ENCODE data around the gene SAAL1. TPM values are rescaled to one million over a fixed set of nuclear protein-coding genes. Genes with fewer than 3 reads are reported as not detected.
"Not testable (repeated sequence)": the region's sequence is repeated elsewhere in the genome, so short reads cannot be mapped to it uniquely, and the experiment has no call there.

SAAL1 gene, protein sequence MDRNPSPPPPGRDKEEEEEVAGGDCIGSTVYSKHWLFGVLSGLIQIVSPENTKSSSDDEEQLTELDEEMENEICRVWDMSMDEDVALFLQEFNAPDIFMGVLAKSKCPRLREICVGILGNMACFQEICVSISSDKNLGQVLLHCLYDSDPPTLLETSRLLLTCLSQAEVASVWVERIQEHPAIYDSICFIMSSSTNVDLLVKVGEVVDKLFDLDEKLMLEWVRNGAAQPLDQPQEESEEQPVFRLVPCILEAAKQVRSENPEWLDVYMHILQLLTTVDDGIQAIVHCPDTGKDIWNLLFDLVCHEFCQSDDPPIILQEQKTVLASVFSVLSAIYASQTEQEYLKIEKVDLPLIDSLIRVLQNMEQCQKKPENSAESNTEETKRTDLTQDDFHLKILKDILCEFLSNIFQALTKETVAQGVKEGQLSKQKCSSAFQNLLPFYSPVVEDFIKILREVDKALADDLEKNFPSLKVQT
- total RNA-seq (23.1 TPM), polyA plus RNA-seq (8.8 TPM)

DNA sequence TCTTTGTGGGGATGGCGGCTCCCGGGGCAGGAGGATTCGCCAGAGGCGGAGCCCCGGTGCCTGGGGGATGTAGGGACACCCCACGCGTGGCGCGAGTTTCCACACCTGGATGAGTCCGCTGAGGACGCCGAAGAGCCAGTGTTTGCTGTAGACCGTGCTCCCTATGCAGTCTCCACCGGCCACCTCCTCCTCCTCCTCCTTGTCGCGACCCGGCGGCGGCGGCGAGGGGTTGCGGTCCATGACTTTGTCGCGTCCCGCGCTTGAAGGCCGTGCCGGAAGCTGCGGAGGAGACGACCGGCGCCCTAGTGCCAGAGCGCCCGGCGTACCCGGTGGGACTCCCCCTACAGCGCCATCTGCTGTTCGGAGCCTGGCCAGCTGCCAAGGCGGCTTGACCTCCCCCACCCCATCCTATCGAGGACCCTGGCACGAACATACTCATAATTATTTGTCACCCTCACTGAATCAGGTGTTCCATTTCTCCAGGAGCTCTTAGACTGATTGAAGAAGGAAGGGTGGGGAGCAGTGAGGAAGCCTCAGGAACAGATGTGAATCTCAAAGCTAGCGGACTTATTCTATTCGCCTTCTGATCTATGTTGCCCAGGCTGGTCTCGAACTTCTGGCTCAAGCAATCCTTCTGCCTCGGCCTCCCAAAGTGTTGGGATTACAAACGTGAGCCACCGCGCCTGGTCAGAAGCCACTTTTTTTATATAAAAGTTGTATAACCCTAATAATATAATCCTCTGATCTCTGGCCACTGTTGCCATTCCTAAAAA lies at the start of gene SAAL1:
Gene SAAL1 (minus strand): TSS at position 281 of the 773 bp plus-strand sequence. CDS start 41 bp downstream, at position 240.
- WGBS: 5% methylated on average over 48 of the region's 48 CpGs
- no peaks in the 10 kb centered on the region for H3K4me1 ChIP-seq (ENCODE audit: insufficient read depth)
- no peak within 1 kb of the TSS for H3K27ac ChIP-seq (ENCODE audit: low read depth)
- peak within 1 kb of the TSS; percentile 97 for H3K4me3 ChIP-seq (ENCODE audit: low read depth, low read length)
- H3K36me3 ChIP-seq (ENCODE audit: insufficient read depth): no peaks in the 10 kb centered on the region
- DNase-seq (ENCODE audit: extremely low spot score): peak; percentile 42

DNA sequence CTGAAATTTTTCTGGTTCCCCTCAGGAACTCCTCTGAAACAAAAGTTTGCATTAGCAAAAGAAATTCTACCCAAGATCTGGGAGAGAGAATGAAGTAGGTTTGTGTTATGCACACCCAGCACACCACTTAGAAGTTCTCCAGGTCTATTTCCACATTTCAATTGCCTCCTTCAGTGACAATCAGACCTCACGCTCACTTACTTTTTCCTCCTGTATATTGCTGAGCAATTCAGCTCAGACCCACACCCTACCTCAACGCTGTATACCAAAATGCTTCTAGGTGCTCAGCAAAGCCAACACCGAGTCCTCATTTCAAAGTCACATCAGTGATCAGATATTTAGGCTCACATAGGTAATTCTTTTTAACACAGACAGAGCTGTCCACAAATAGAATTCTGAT lies 45.7 kb upstream of the SAAL1 start:
- DNase-seq (ENCODE audit: extremely low spot score): no peak
- WGBS: 87% methylated on average over 3 of the region's 3 CpGs
- no peaks in the 10 kb centered on the region for H3K36me3 ChIP-seq (ENCODE audit: insufficient read depth)
- no peaks in the 10 kb centered on the region for H3K4me1 ChIP-seq (ENCODE audit: insufficient read depth)
- no peak overlapping the region for H3K4me3 ChIP-seq (ENCODE audit: low read depth, low read length)
- H3K27ac ChIP-seq (ENCODE audit: low read depth): no peak overlapping the region

DNA sequence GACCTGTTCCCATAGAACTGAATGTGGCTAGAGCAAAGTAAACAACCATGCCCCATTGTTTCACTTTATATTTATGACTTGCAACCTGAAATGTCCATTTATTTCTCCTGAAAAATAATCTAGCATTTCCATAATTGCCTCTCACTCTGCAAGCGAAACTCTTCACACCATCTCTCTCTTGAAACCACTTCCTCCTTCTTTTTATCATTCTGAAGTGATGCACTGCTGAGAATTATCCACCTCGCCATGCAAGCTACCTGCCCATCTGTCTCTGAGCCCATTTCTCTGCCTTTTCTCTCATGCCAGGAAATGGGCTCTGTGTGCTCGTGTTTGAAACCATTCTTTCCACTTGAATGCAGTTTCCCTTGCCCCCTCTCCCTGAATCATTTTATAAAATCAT lies 40.0 kb upstream of the SAAL1 start:
- H3K4me3 ChIP-seq (ENCODE audit: low read depth, low read length): no peak overlapping the region
- WGBS: 59% methylated on average over 3 of the region's 3 CpGs
- no peaks in the 10 kb centered on the region for H3K4me1 ChIP-seq (ENCODE audit: insufficient read depth)
- no peaks in the 10 kb centered on the region for H3K36me3 ChIP-seq (ENCODE audit: insufficient read depth)
- H3K27ac ChIP-seq (ENCODE audit: low read depth): no peak overlapping the region
- no peak for DNase-seq (ENCODE audit: extremely low spot score)

DNA sequence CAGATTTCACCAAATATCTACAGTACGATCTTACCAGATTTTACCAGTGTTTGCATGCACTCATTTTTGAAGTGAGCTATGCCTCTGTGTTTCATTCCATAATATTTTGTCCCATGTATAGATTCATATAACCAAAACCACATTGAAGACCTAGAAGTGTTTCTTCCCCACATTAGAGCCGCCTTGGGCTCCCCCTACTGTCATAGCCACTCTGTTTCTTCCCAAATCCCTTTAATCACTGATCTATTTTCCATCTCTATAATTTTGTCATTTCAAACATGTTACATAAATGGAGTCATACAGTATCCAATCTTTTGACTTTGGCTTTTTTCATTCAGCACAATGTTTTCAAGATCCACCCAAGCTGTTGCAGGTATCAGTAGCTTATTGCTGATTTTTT lies 39.1 kb upstream of the SAAL1 start:
- Histone ChIP-seq H3K36me3 (ENCODE audit: insufficient read depth) (no peaks in the 10 kb centered on the region), H3K27ac (ENCODE audit: low read depth) (no peak overlapping the region), H3K4me3 (ENCODE audit: low read depth, low read length) (no peak overlapping the region), H3K4me1 (ENCODE audit: insufficient read depth) (no peaks in the 10 kb centered on the region)
- no peak for DNase-seq (ENCODE audit: extremely low spot score)
- 52% methylated on average over 2 of the region's 2 CpGs for WGBS

DNA sequence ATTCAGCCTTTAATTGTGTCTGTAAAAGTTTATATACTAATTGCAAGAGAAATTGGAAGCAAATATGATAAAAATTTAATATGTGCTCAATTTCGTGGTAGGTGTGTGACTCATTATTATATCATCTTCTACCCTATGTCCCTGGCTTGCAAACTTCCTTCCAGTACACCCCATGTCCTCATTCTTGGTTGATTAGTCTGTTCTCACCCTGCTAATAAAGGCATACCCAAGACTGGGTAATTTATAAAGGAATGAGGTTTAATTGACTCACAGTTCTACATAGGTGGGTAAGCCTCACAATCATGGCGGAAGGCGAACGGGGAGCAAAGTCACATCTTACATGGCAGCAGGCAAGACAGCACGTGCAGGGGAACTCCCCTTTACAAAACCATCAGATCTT lies 38.4 kb upstream of the SAAL1 start:
- no peaks in the 10 kb centered on the region for H3K36me3 ChIP-seq (ENCODE audit: insufficient read depth)

DNA sequence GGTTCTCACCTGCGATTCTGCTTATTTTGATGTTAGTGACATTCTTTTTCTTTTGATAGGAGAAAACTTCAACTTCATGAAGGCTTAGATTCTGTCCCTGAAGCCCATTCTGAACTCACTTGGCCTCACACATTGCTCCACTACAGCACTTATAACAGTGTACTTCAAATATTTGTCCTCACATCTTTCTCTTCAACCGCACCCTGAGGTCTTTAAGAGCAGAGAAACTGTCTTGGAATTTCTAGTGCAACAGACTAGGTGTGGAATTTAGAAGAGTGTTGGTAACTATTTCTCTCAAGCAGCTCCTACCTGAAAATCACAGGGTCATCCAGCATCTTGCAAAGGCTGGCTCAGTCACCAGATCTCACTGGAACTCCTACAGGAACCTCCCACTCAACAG lies 34.3 kb upstream of the SAAL1 start:
- DNase-seq (ENCODE audit: extremely low spot score): no peak
- Histone ChIP-seq H3K36me3 (ENCODE audit: insufficient read depth) (no peaks in the 10 kb centered on the region), H3K4me1 (ENCODE audit: insufficient read depth) (no peaks in the 10 kb centered on the region), H3K27ac (ENCODE audit: low read depth) (no peak overlapping the region), H3K4me3 (ENCODE audit: low read depth, low read length) (no peak overlapping the region)
- WGBS: 93% methylated on average over 2 of the region's 2 CpGs

More for the DNA sequence above, 38.4 kb upstream of the SAAL1 start:
- WGBS: 71% methylated on average over 5 of the region's 5 CpGs
- Histone ChIP-seq H3K4me1 (ENCODE audit: insufficient read depth) (no peaks in the 10 kb centered on the region), H3K27ac (ENCODE audit: low read depth) (no peak overlapping the region), H3K4me3 (ENCODE audit: low read depth, low read length) (no peak overlapping the region)
- no peak for DNase-seq (ENCODE audit: extremely low spot score)

DNA sequence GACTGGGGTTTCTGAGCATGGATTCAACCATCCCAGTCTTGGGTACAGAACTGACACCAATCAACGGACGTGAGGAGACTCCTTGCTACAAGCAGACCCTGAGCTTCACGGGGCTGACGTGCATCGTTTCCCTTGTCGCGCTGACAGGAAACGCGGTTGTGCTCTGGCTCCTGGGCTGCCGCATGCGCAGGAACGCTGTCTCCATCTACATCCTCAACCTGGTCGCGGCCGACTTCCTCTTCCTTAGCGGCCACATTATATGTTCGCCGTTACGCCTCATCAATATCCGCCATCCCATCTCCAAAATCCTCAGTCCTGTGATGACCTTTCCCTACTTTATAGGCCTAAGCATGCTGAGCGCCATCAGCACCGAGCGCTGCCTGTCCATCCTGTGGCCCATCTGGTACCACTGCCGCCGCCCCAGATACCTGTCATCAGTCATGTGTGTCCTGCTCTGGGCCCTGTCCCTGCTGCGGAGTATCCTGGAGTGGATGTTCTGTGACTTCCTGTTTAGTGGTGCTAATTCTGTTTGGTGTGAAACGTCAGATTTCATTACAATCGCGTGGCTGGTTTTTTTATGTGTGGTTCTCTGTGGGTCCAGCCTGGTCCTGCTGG lies 31.4 kb upstream of the SAAL1 start:
- H3K4me3 ChIP-seq (ENCODE audit: low read depth, low read length): no peak overlapping the region
- no peaks in the 10 kb centered on the region for H3K36me3 ChIP-seq (ENCODE audit: insufficient read depth)
- H3K27ac ChIP-seq (ENCODE audit: low read depth): no peak overlapping the region
- no peaks in the 10 kb centered on the region for H3K4me1 ChIP-seq (ENCODE audit: insufficient read depth)
- WGBS: 93% methylated on average over 29 of the region's 29 CpGs
- no peak for DNase-seq (ENCODE audit: extremely low spot score)

DNA sequence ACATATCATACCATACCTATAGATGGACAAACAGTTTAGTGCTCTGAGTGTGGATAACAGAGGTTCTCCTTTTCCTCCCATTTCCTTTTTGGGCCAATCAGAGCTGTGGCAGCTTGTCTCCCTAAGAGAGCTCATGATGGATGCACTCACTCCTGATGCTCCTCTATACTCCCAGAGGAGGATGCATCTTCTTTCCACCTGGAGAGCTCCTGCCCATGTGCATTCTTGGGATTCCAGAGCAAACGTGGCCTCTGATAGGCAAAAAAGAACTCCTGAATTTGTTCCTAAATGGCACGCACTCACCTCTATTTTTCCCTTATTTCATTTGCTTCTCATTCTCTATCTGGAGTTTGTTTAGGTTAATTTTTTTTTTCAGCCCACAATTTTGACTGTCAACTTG lies 29.4 kb upstream of the SAAL1 start:
- no peak overlapping the region for H3K4me3 ChIP-seq (ENCODE audit: low read depth, low read length)
- H3K36me3 ChIP-seq (ENCODE audit: insufficient read depth): no peaks in the 10 kb centered on the region
- no peak overlapping the region for H3K27ac ChIP-seq (ENCODE audit: low read depth)
- H3K4me1 ChIP-seq (ENCODE audit: insufficient read depth): no peaks in the 10 kb centered on the region
- WGBS: 35% methylated on average over 2 of the region's 2 CpGs
- DNase-seq (ENCODE audit: extremely low spot score): no peak

DNA sequence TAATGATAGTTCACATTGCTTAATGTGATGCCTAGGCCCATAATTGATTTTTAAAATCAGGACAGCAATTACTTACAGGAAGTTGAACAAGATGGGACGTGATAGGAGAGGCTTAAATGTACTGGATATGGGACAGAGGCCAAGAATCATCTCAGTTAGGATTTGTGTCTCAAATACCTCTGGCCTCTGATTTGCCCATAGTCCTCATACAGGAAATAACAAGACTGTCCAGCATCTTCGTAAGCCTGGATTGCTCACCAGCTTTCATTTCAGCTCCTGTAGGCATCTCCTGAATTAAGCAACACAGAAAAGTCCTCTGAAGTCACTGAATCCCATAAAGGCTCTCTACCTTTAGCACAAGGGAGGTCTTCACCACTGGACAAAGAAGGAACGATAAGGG lies 26.5 kb upstream of the SAAL1 start, which contains the start of gene MRGPRX3:
Gene MRGPRX3 (plus strand): TSS at position 231 of the 400 bp plus-strand sequence. CDS start 4,632 bp downstream, outside the sequence.
- H3K4me3 ChIP-seq (ENCODE audit: low read depth, low read length): no peak within 1 kb of the TSS
- WGBS: 43% methylated on average over 3 of the region's 3 CpGs
- no peaks in the 10 kb centered on the region for H3K4me1 ChIP-seq (ENCODE audit: insufficient read depth)
- no peaks in the 10 kb centered on the region for H3K36me3 ChIP-seq (ENCODE audit: insufficient read depth)
- no peak within 1 kb of the TSS for H3K27ac ChIP-seq (ENCODE audit: low read depth)
- DNase-seq (ENCODE audit: extremely low spot score): no peak

DNA sequence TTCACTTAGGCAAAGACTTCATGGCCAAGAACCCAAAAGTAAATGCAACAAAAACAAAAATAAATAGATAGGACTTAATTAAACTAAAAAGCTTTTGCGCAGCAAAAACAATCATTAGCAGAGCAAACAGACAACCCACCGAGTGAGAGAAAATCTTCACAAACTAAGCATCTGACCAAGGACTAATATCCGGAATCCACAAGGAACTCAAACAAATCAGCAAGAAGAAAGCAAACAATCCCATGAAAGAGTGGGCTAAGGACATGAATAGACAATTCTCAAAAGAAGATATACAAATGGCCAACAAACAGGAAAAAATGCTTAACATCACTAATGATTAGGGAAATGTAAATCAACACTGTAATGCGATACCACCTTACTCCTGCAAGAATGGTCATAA lies 25.2 kb upstream of the SAAL1 start:
- 90% methylated on average over 4 of the region's 4 CpGs for WGBS
- H3K4me3 ChIP-seq (ENCODE audit: low read depth, low read length); H3K36me3 ChIP-seq (ENCODE audit: insufficient read depth); DNase-seq (ENCODE audit: extremely low spot score); H3K4me1 ChIP-seq (ENCODE audit: insufficient read depth); H3K27ac ChIP-seq (ENCODE audit: low read depth): not testable (repeated sequence)

DNA sequence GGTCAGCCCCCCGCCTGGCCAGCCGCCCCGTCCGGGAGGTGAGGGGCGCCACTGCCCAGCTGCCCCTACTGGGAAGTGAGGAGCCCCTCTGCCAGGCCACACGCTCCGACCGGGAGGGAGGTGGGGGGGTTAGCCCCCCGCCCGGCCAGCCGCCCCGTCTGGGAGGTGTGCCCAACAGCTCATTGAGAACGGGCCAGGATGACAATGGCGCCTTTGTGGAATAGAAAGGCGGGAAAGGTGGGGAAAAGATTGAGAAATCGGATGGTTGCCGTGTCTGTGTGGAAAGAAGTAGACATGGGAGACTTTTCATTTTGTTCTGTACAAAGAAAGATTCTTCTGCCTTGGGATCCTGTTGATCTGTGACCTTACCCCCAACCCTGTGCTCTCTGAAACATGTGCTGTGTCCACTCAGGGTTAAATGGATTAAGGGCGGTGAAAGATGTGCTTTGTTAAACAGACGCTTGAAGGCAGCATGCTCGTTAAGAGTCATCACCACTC lies 15.5 kb upstream of the SAAL1 start:
- not testable (repeated sequence) for H3K27ac ChIP-seq (ENCODE audit: low read depth); H3K4me1 ChIP-seq (ENCODE audit: insufficient read depth); H3K4me3 ChIP-seq (ENCODE audit: low read depth, low read length); DNase-seq (ENCODE audit: extremely low spot score); H3K36me3 ChIP-seq (ENCODE audit: insufficient read depth)
- 82% methylated on average over 20 of the region's 20 CpGs for WGBS

DNA sequence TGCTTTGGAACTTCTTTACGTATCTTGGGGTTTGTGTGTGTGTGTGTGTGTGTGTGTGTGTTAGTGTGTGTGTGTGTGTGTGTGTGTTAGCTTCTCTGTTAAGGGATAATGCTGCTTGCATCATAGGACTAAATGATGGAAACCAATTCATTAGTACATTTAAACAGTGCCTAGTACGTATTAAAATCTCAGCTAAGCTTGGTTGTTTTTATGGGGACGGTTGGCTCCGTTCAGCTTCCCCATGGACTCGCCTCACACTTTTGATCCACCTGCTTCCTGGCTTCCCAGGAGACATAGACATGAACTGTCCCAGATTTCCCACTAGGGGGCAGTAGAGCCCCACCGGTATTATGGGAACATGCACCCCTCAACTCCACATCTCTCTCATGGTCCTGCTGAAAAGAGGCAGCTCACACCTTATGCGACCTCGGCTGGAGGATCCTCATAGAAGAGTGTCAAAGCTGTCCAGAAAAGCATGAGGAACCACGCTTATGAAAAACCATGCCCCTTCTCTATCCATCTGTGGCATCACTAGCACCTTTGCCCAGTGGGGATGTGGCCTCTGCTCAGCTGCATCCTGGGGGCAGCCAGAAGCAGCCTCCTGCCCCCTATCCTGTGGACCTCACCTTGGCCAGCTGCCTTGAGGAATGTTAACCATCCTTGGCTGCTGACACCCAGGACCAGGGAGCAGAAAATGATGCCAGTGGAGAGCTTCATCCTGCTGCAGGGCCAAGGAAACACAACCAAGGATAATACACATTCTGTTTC lies 9.7 kb upstream of the SAAL1 start:
- DNase-seq (ENCODE audit: extremely low spot score): no peak
- 3% methylated on average over 9 of the region's 9 CpGs for WGBS

DNA sequence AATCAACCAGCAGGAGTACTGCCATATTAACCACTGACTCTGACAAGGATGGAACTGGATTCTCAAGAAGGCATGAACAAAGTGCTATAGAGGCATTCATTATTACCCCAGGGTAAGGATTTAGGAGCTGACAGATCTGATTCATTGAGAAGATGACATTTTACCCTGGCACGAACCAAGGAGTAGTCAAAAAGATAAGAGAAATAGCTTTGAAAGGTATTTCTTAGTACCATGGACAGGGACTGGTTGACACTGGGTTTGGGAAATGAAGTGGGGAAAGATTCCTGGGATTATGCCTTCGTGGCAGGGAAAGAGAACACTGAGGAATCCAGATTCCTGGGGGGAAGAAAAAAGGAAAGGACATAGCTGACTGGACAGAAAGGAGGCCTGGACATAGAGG lies 5.1 kb upstream of the SAAL1 start:
- 11% methylated on average over 2 of the region's 2 CpGs for WGBS
- no peaks in the 10 kb centered on the region for H3K36me3 ChIP-seq (ENCODE audit: insufficient read depth)
- DNase-seq (ENCODE audit: extremely low spot score): no peak
- H3K4me3 ChIP-seq (ENCODE audit: low read depth, low read length): no peak overlapping the region
- H3K4me1 ChIP-seq (ENCODE audit: insufficient read depth): no peaks in the 10 kb centered on the region
- H3K27ac ChIP-seq (ENCODE audit: low read depth): no peak overlapping the region

More for the DNA sequence above, 9.7 kb upstream of the SAAL1 start:
- Histone ChIP-seq H3K36me3 (ENCODE audit: insufficient read depth) (no peaks in the 10 kb centered on the region), H3K4me1 (ENCODE audit: insufficient read depth) (no peaks in the 10 kb centered on the region), H3K27ac (ENCODE audit: low read depth) (no peak overlapping the region), H3K4me3 (ENCODE audit: low read depth, low read length) (no peak overlapping the region)
